Uterus (tissue), 4 donors: Measurements from ENCODE around the gene C19orf67. TPM values are rescaled to one million over a fixed set of nuclear protein-coding genes. Genes with fewer than 3 reads are reported as not detected.

Source experiments
- DNase-seq, 2 donors: peaks; one replicate each; pipeline ENCODE4 v3.0.0-alpha.2; 2019 to 2020
- H3K27ac ChIP-seq, 2 donors: fragments of 200-600 bp; sonication (generic); 1 replicate in 1 of 2; 2 replicates in 1 of 2; pipeline ENCODE4 v1.5.1; 2016 to 2018
- H3K27me3 ChIP-seq, 2 donors: fragments of 200-600 bp; sonication (generic); one replicate each; pipeline ENCODE4 v1.5.1; 2018 to 2019; ENCODE audit warnings: control low read depth in 1 of 2
- H3K36me3 ChIP-seq, 2 donors: fragments of 200-600 bp; sonication (generic); one replicate each; pipeline ENCODE4 v1.5.1; 2019; ENCODE audit warnings: control low read depth in 1 of 2
- H3K4me1 ChIP-seq, 2 donors: fragments of 200-600 bp; sonication (generic); one replicate each; pipeline ENCODE4 v1.5.1; 2018 to 2019; ENCODE audit warnings: control low read depth in 1 of 2
- H3K4me3 ChIP-seq, 2 donors: fragments of 200-600 bp; sonication (generic); 1 replicate in 1 of 2; 2 replicates in 1 of 2; pipeline ENCODE4 v1.5.1; 2018 to 2019; ENCODE audit warnings: mild to moderate bottlenecking in 1 of 2
- H3K9me3 ChIP-seq, 2 donors: fragments of 200-600 bp; sonication (generic); one replicate each; pipeline ENCODE4 v1.5.1; 2019; ENCODE audit warnings: control low read depth in 1 of 2
- POLR2A ChIP-seq, 2 donors: fragments of 450-650 bp; IDR thresholded peaks; one replicate each; pipeline ENCODE4 v1.6.1; 2016; ENCODE audit warnings: antibody characterized with exemption in 2 of 2, mild to moderate bottlenecking in 1 of 2, moderate library complexity in 1 of 2
- intact Hi-C: fragments of 100-400 bp; cut with DNase I; formaldehyde crosslinking; loops from one replicate; pipeline ENCODE4 v1.15.1; 2023; ENCODE audit warnings: low total_unique reads
- total RNA-seq, 4 donors: library from RNA; depleted of rRNA in 3 of 4; stranded (reverse); fragments of >200 nt in 3 of 4; gene quantifications; one replicate each; pipeline versions ENCODE4 v1.1.0 to v1.2.4, GENCODE V29; 2014 to 2023
- TF ChIP-seq, protein P1 (sequence below), 4 experiments: fragments of 200-600 bp in 2 of 4; fragments of 450-650 bp in 2 of 4; sonication (generic) in 2 of 4; IDR thresholded peaks; one replicate each; pipeline ENCODE4 v1.5.1; 2016 to 2019; ENCODE audit warnings: antibody characterized with exemption in 4 of 4, mild to moderate bottlenecking in 2 of 4, moderate library complexity in 1 of 4
- donor health status: DM: yes; HTN: yes; CAD: no.

Gene C19orf67
- total RNA-seq, 4 donors from 2014 or later, result 1.7 TPM; not detected in 3

DNA sequence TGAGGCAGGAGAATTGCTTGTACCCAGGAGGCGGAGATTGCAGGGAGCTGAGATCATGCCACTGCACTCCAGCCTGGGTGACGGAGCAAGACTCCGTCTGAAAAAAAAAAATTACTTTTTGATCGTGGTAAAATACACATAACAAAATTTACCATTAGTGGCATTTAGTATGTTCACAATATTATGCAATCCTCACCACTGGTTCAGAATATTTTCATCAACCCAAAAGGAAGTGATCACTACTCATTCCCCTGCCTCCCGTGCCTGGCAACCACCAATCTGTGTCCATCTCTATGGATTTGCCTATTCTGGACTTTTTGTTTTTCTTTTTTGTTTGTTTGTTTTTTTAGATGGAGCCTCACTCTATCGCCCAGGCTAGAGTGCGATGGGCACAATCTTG is 22.5 kb downstream of the C19orf67 start:
- Histone ChIP-seq H3K36me3 (no peaks in the 10 kb centered on the region), H3K27ac (no peak overlapping the region), H3K4me3 (no peak overlapping the region), H3K9me3 (no peaks in the 10 kb centered on the region), H3K27me3 (peaks cover 0 to 8% of the 10 kb centered on the region in 2 donors), H3K4me1 (no peaks in the 10 kb centered on the region)
- intact Hi-C loops, result no loop called here
- DNase-seq, result no peak
- TF ChIP-seq, protein P1, sequence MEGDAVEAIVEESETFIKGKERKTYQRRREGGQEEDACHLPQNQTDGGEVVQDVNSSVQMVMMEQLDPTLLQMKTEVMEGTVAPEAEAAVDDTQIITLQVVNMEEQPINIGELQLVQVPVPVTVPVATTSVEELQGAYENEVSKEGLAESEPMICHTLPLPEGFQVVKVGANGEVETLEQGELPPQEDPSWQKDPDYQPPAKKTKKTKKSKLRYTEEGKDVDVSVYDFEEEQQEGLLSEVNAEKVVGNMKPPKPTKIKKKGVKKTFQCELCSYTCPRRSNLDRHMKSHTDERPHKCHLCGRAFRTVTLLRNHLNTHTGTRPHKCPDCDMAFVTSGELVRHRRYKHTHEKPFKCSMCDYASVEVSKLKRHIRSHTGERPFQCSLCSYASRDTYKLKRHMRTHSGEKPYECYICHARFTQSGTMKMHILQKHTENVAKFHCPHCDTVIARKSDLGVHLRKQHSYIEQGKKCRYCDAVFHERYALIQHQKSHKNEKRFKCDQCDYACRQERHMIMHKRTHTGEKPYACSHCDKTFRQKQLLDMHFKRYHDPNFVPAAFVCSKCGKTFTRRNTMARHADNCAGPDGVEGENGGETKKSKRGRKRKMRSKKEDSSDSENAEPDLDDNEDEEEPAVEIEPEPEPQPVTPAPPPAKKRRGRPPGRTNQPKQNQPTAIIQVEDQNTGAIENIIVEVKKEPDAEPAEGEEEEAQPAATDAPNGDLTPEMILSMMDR (IDR thresholded peaks at IDR 0.05), result no peak

DNA sequence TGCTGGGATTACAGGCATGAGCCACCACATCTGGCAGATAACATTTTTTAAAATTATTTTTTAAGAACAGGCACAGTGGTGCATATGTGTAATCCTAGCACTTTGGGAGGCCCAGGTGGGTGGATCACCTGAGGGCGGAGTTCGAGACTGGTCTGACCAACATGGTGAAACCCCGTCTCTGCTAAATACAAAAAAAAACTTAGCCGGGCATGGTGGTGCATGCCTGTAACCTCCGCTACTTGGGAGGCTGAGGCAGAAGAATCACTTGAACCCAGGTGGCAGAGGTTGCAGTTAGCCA is 23.1 kb downstream of the C19orf67 start:
- Histone ChIP-seq H3K9me3 (no peaks in the 10 kb centered on the region), H3K27ac (no peak overlapping the region), H3K27me3 (peaks cover 0 to 8% of the 10 kb centered on the region in 2 donors), H3K4me1 (peaks cover 0 to 5% of the 10 kb centered on the region in 2 donors), H3K36me3 (no peaks in the 10 kb centered on the region), H3K4me3 (no peak overlapping the region)
- DNase-seq, result no peak
- intact Hi-C loops, result no loop called here
- TF ChIP-seq POLR2A (IDR thresholded peaks at IDR 0.05), result no peak
- TF ChIP-seq, protein P1 (IDR thresholded peaks at IDR 0.05), result no peak

DNA sequence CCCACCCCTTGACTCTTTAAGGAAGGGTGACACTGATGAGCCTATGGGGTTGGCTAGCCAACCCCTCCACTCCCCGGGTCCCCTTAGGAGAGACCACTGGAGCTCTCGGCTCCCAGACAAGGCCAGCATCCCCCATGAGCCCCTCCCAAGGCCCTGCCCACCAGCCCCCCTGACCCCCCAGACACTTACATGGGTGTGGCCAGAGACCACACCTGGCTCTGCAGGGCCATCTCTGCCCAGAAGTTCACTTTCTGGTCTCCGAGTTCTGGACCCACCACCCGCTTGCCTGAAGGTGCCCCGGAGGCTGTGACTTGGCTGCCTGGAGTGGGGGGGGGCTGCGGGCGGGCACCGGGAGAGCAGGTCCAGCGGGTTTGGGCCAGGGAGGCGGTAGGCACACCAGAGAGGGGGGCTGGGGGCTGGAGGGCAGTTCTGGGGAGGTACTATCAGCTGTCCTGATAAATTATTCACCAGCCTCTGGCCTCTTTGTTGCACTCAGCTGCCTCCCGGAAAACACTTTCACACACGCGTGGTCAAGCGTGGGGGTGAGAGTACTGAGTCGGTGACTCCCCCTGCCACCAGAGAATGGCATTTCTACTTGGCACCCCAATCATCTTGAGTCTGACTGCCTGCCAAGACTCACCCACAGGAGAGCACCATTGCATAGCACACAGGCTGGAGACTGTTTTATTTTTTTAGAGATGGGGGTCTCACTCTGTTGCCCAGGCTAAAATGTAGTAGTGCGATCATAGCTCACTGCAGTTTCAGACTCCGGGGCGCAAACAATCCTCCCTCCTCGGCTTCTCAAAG is 23.6 kb downstream of the C19orf67 start, which contains the start of gene PALM3:
TSS of gene PALM3 (minus strand) at position 326 of the 807 bp plus-strand sequence. CDS start at position 230, 96 bp downstream.
- no peak within 1 kb of the TSS for H3K4me3 ChIP-seq
- no peaks in the 10 kb centered on the region for H3K36me3 ChIP-seq
- TF ChIP-seq, protein P1 (IDR thresholded peaks at IDR 0.05), result no peak
- no peak for TF ChIP-seq POLR2A (IDR thresholded peaks at IDR 0.05)
- H3K4me1 ChIP-seq, result peaks cover 0 to 7% of the 10 kb centered on the region in 2 donors
- no peak within 1 kb of the TSS for H3K27ac ChIP-seq
- H3K27me3 ChIP-seq, result peaks cover 0 to 8% of the 10 kb centered on the region in 2 donors
- H3K9me3 ChIP-seq, result no peaks in the 10 kb centered on the region
- no peak for DNase-seq
- intact Hi-C loops, result no loop called here

DNA sequence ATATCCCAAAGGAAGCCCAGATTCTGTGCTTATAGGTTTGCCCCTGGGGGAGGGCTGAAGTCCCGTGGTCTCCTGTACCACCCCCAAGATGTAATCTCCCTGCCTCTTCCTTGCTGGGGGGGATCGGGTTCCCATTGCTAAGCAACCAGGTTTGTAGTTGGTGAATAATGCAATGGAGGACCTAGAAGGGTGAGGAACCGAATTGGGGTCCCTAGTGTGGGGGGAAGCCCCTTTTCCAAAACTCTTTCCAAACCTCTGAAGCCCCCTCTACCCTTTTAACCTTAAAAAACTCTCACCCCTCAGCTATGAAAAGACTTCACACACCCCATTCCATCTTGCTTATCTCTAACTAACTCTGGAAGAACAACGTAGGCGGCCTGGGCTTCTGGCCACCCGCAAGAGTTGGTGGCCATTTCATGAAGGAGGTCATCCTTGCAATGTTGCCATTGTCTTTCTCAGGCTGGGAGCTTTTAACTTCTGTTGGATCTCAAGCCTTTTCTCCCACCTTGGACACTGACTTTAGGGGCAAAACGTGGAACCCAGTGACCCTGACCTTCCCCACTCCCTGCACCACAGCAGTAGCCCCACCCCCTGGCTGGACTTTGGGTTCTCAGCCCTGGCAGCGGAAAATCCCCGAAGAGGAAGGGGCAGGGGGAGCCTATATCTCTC is 24.4 kb downstream of the C19orf67 start:
- Histone ChIP-seq H3K27ac (no peak overlapping the region), H3K9me3 (no peaks in the 10 kb centered on the region), H3K27me3 (peaks cover 0 to 8% of the 10 kb centered on the region in 2 donors), H3K36me3 (no peaks in the 10 kb centered on the region), H3K4me1 (peaks cover 0 to 7% of the 10 kb centered on the region in 2 donors), H3K4me3 (no peak overlapping the region)
- TF ChIP-seq, protein P1 (IDR thresholded peaks at IDR 0.05), result no peak
- no peak for TF ChIP-seq POLR2A (IDR thresholded peaks at IDR 0.05)
- DNase-seq, result no peak
- intact Hi-C loops, result no loop called here

DNA sequence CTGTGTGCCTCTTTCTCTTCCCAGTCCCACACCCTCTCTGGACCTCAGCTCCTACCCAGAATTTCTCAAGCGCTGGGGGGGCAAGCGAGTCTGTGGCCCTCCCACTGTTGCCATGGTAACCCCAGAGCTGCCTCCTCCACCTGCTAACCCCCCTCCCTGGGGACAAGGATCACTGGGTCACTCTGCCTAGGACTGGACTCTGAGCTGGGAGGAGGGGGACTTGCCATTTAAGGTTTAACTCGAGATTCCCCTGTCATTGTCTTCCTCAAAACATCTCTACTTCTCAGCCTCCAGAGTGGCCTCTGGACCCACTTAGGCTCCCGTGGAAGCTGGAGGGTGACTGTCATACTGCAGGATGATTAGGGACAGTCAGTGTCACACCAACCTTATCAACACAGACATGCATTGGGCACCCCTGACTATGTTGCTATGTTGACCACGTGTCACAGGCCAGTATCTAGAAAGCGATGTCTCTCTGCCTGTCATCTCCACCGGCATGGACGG is 25.9 kb downstream of the C19orf67 start:
- intact Hi-C loops, result no loop called here
- H3K36me3 ChIP-seq, result no peaks in the 10 kb centered on the region
- peaks cover 0 to 8% of the 10 kb centered on the region in 2 donors for H3K27me3 ChIP-seq
- no peak overlapping the region for H3K27ac ChIP-seq
- TF ChIP-seq, protein P1 (IDR thresholded peaks at IDR 0.05), result no peak
- no peak for TF ChIP-seq POLR2A (IDR thresholded peaks at IDR 0.05)
- H3K4me3 ChIP-seq, result no peak overlapping the region
- no peak for DNase-seq
- H3K9me3 ChIP-seq, result no peaks in the 10 kb centered on the region
- peaks cover 0 to 7% of the 10 kb centered on the region in 2 donors for H3K4me1 ChIP-seq
